Ascending aorta (tissue), 2 donors: ENCODE results near the gene C4BPB. TPM values are rescaled to one million over a fixed set of nuclear protein-coding genes. Genes with fewer than 3 reads are reported as not detected.

Experiments used
- DNase-seq, 2 donors: peaks; one replicate each; pipeline ENCODE4 v3.0.0-alpha.2; 2019; ENCODE audit warnings: low spot score in 2 of 2
- H3K27ac ChIP-seq, 2 donors: fragments of 200-600 bp; sonication (generic); one replicate each; pipeline ENCODE4 v1.5.1; 2016 to 2017; ENCODE audit warnings: mild to moderate bottlenecking in 1 of 2
- H3K27me3 ChIP-seq: fragments of 200-600 bp; sonication (generic); one replicate; pipeline ENCODE4 v1.5.1; 2017
- H3K36me3 ChIP-seq, 2 donors: fragments of 200-600 bp; sonication (generic); one replicate each; pipeline ENCODE4 v1.5.1; 2016
- H3K4me1 ChIP-seq, 2 donors: fragments of 200-600 bp; sonication (generic); one replicate each; pipeline ENCODE4 v1.5.1; 2016 to 2017; ENCODE audit warnings: mild to moderate bottlenecking in 1 of 2
- H3K4me3 ChIP-seq, 2 donors: fragments of 200-600 bp; sonication (generic); one replicate each; pipeline ENCODE4 v1.5.1; 2016 to 2017; ENCODE audit warnings: mild to moderate bottlenecking in 1 of 2
- H3K9me3 ChIP-seq, 2 donors: fragments of 200-600 bp; sonication (generic); one replicate each; pipeline ENCODE4 v1.5.1; 2016
- CTCF ChIP-seq, 3 experiments: fragments of 200-600 bp in 2 of 3; fragments of 450-650 bp in 1 of 3; sonication (generic) in 2 of 3; IDR thresholded peaks; one replicate each; pipeline ENCODE4 v1.5.1; 2016 to 2019; ENCODE audit warnings: antibody characterized with exemption in 3 of 3, mild to moderate bottlenecking in 1 of 3, moderate library complexity in 1 of 3
- intact Hi-C: fragments of 100-400 bp; cut with DNase I; formaldehyde crosslinking; loops from one replicate; pipeline ENCODE4 v1.15.1; 2023
- total RNA-seq: library from RNA; depleted of rRNA; stranded (reverse); fragments of >200 nt; gene quantifications from one replicate; pipeline ENCODE4 v1.1.0, GENCODE V29; 2016

C4BPB gene
- total RNA-seq, 1 donor from 2014 or later, result not detected

DNA sequence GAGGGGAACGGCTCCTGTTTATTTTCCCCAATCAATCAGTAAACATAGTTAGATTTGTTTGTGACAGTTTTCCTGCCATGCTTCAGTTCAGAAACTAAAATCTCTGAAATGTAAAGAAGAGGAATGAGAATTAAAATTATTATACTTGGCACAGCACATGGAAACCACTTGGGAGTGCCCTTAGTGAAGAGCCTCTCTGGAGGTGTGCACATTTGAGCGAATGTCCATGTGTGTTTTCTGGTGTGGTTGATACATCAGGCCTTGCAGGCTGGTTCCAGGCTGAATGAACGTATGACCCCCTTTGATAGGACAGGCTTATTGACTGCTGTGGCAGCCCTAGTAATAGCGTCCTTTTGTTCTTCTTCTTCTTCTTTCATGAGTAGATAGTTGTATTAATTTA lies 42.5 kb downstream of the C4BPB start:
- intact Hi-C loops, result no loop called here

DNA sequence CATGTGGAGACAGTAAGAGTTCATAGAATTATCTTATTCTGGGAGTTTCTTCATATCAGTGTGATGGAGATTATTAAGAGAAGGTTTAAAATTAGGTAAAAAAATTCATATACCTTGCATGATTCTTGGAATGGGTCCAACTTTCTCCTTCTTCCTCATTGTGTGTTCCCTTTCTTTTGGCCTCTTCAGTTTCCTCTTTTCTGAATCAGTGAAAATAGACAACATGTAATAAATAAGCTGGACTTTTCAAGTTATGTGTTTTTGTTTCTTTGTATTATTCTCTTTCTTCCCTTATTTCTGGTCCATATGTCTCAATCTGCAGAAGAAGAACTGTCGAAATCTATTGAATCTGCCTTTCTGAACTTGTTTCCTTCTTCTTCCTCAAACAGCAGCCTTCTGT lies 45.9 kb downstream of the C4BPB start:
- TF ChIP-seq CTCF (IDR thresholded peaks at IDR 0.05), result no peak
- H3K27ac ChIP-seq, result no peak overlapping the region
- intact Hi-C loops, result no loop called here
- H3K36me3 ChIP-seq, result no peaks in the 10 kb centered on the region
- no peaks in the 10 kb centered on the region for H3K4me1 ChIP-seq
- peaks cover 0 to 7% of the 10 kb centered on the region in 2 donors for H3K9me3 ChIP-seq
- H3K27me3 ChIP-seq, result no peaks in the 10 kb centered on the region
- DNase-seq, result no peak
- no peak overlapping the region for H3K4me3 ChIP-seq

More for the DNA sequence above, 42.5 kb downstream of the C4BPB start:
- peaks cover 0 to 19% of the 10 kb centered on the region in 2 donors for H3K9me3 ChIP-seq
- H3K36me3 ChIP-seq, result no peaks in the 10 kb centered on the region
- no peaks in the 10 kb centered on the region for H3K4me1 ChIP-seq
- no peak for DNase-seq
- H3K4me3 ChIP-seq, result no peak overlapping the region
- no peak for TF ChIP-seq CTCF (IDR thresholded peaks at IDR 0.05)
- no peak overlapping the region for H3K27ac ChIP-seq
- no peaks in the 10 kb centered on the region for H3K27me3 ChIP-seq

- DNase-seq, result no peak
- Histone ChIP-seq H3K27me3 (no peaks in the 10 kb centered on the region), H3K36me3 (no peaks in the 10 kb centered on the region), H3K27ac (no peak overlapping the region), H3K4me3 (no peak overlapping the region), H3K9me3 (no peaks in the 10 kb centered on the region), H3K4me1 (no peaks in the 10 kb centered on the region)
- intact Hi-C loops, result no loop called here
- TF ChIP-seq CTCF (IDR thresholded peaks at IDR 0.05), result no peak
Measured at GRCh38 chr1:207139616-207140015, 51.0 kb downstream of the C4BPB start.

DNA sequence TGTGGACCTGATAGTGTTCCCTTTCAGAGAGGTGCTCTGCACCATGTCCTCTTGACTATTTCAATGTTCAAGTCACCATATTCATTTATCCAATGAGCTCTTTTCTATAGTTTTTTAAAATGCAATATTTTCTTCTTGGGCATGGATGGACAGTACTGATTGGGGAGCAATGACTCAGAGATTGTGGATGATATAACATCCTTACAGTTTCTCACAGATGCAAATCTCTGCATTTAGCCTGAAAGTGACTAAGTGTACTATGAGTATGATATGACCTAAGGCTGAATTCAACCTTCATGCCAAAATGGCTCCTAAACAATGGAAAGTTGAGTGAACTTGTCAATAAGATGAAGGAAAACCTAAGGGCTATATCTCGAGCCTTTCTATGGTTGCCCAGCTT lies 51.9 kb downstream of the C4BPB start:
- Histone ChIP-seq H3K4me3 (no peak overlapping the region), H3K9me3 (no peaks in the 10 kb centered on the region), H3K4me1 (no peaks in the 10 kb centered on the region), H3K27me3 (no peaks in the 10 kb centered on the region), H3K27ac (no peak overlapping the region), H3K36me3 (no peaks in the 10 kb centered on the region)
- intact Hi-C loops, result no loop called here
- TF ChIP-seq CTCF (IDR thresholded peaks at IDR 0.05), result no peak
- no peak for DNase-seq

- Histone ChIP-seq H3K27me3 (no peaks in the 10 kb centered on the region), H3K4me1 (no peaks in the 10 kb centered on the region), H3K27ac (no peak overlapping the region), H3K9me3 (no peaks in the 10 kb centered on the region), H3K4me3 (no peak overlapping the region), H3K36me3 (no peaks in the 10 kb centered on the region)
- TF ChIP-seq CTCF (IDR thresholded peaks at IDR 0.05), result no peak
- no peak for DNase-seq
- intact Hi-C loops, result no loop called here
Measured at GRCh38 chr1:207145401-207146058, 56.9 kb downstream of the C4BPB start.

Other genes starting within 250 kb of the C4BPB start
- gene IL20, start 223.2 kb upstream of the C4BPB start, total RNA-seq, result not detected
- gene IL24, start 191.4 kb upstream of the C4BPB start, total RNA-seq, result not detected
- gene FCMR, start 166.9 kb upstream of the C4BPB start, total RNA-seq, result 1.3 TPM
- gene PIGR, start 142.4 kb upstream of the C4BPB start, total RNA-seq, result 0.53 TPM
- gene FCAMR, start 118.4 kb upstream of the C4BPB start, total RNA-seq, result not detected
- gene C1orf116, start 56.1 kb upstream of the C4BPB start, total RNA-seq, result not detected
- gene YOD1, start 37.7 kb upstream of the C4BPB start, total RNA-seq, result 4.0 TPM
- 1.2 TPM for gene PFKFB2, start 35.6 kb upstream of the C4BPB start, total RNA-seq
- gene C4BPA, start 15.4 kb downstream of the C4BPB start, total RNA-seq, result not detected
- gene CD55, start 232.8 kb downstream of the C4BPB start, total RNA-seq, result 73.1 TPM